HCT116 (cell line): ENCODE measurements around the gene NDUFS1.

Source experiments
- EZH2phosphoT487 ChIP-seq: fragments of 200-600 bp; IDR thresholded peaks from 2 replicates; pipeline ENCODE4 v1.6.1; 2018; ENCODE audit warnings: antibody characterized with exemption, borderline replicate concordance
- TCF7L2 ChIP-seq: IDR thresholded peaks from 2 replicates; pipeline ENCODE4 v1.7.0; 2011; ENCODE audit warnings: borderline replicate concordance, inconsistent platforms; ENCODE audit not compliant: insufficient read depth, insufficient read length; ENCODE audit errors: extremely low read depth
- TF ChIP-seq, protein P1 (sequence below), 3 experiments: fragments of 200-600 bp in 1 of 3; sonication (generic) in 1 of 3; IDR thresholded peaks in 2 of 3; conservative IDR thresholded peaks in 1 of 3; 2 replicates each; pipeline ENCODE4 v1.5.1; 2012 to 2017; ENCODE audit warnings: low read depth in 2 of 3, low read length in 2 of 3, antibody characterized with exemption in 1 of 3, borderline replicate concordance in 1 of 3, control low read depth in 1 of 3, mild to moderate bottlenecking in 1 of 3, mixed read lengths in 1 of 3, mixed run types in 1 of 3, moderate library complexity in 1 of 3; ENCODE audit not compliant: insufficient read depth in 1 of 3

DNA sequence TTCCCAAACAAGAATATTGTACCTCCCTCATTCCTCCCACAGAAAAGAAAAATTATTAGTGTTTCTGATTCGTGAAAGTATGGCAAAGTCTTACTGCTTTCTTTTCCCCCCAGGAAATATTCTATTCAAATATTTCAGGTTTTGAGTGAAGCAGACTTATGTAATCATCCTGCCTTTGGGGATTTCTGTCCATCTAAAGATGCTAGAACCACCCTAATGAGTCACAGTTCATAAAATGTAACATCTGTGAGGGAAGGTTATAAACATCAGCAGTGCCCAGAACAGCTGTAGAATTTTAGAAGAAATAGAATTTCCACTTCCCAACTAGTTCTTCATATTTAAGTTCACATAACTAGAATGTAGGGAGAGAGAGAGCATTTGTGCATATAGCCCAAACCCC is 39.4 kb upstream of the NDUFS1 start:
- TF ChIP-seq, protein P1, sequence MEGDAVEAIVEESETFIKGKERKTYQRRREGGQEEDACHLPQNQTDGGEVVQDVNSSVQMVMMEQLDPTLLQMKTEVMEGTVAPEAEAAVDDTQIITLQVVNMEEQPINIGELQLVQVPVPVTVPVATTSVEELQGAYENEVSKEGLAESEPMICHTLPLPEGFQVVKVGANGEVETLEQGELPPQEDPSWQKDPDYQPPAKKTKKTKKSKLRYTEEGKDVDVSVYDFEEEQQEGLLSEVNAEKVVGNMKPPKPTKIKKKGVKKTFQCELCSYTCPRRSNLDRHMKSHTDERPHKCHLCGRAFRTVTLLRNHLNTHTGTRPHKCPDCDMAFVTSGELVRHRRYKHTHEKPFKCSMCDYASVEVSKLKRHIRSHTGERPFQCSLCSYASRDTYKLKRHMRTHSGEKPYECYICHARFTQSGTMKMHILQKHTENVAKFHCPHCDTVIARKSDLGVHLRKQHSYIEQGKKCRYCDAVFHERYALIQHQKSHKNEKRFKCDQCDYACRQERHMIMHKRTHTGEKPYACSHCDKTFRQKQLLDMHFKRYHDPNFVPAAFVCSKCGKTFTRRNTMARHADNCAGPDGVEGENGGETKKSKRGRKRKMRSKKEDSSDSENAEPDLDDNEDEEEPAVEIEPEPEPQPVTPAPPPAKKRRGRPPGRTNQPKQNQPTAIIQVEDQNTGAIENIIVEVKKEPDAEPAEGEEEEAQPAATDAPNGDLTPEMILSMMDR (IDR thresholded peaks at IDR 0.05 in 2 of 3, conservative IDR thresholded peaks at IDR 0.05 in 1 of 3; ENCODE audit: borderline replicate concordance in 1 of 3, insufficient read depth in 1 of 3, low read depth in 2 of 3, low read length in 2 of 3) = no peak
- TF ChIP-seq EZH2phosphoT487 (no peak), TCF7L2 (no peak)
